Peyer's patch (tissue), 4 donors: ENCODE data around the gene BAIAP2L2. TPM values are rescaled to one million over a fixed set of nuclear protein-coding genes. Genes with fewer than 3 reads are reported as not detected.

Source experiments
- DNase-seq, 3 donors: peaks; one replicate each; pipeline ENCODE4 v3.0.0-alpha.2; 2017 to 2019
- H3K27ac ChIP-seq, 4 donors: fragments of 200-600 bp; sonication (generic); one replicate each; pipeline ENCODE4 v1.5.1; 2016 to 2019
- H3K27me3 ChIP-seq, 2 donors: fragments of 200-600 bp; sonication (generic); one replicate each; pipeline ENCODE4 v1.5.1; 2019
- H3K36me3 ChIP-seq, 3 donors: fragments of 200-600 bp; sonication (generic); one replicate each; pipeline ENCODE4 v1.5.1; 2016 to 2019
- H3K4me1 ChIP-seq, 4 donors: fragments of 200-600 bp; sonication (generic); one replicate each; pipeline ENCODE4 v1.5.1; 2016 to 2019
- H3K4me3 ChIP-seq, 4 donors: fragments of 200-600 bp; sonication (generic); 1 replicate in 3 of 4; 2 replicates in 1 of 4; pipeline ENCODE4 v1.5.1; 2016 to 2019; ENCODE audit warnings: mild to moderate bottlenecking in 1 of 4
- H3K9me3 ChIP-seq, 4 donors: fragments of 200-600 bp; sonication (generic); one replicate each; pipeline ENCODE4 v1.5.1; 2016 to 2019; ENCODE audit warnings: mild to moderate bottlenecking in 1 of 4
- POLR2A ChIP-seq, 2 donors: fragments of 450-650 bp; IDR thresholded peaks; one replicate each; pipeline ENCODE4 v1.5.1; 2017; ENCODE audit warnings: antibody characterized with exemption in 2 of 2, mild to moderate bottlenecking in 2 of 2, moderate library complexity in 2 of 2
- total RNA-seq, 4 donors: library from RNA; depleted of rRNA; stranded (reverse); fragments of >200 nt; gene quantifications; one replicate each; pipeline ENCODE4 v1.1.0, GENCODE V29; 2016
- TF ChIP-seq, protein P1 (sequence below), 6 experiments: fragments of 450-650 bp in 4 of 6; fragments of 200-600 bp in 2 of 6; sonication (generic) in 1 of 6; IDR thresholded peaks; one replicate each; pipeline ENCODE4 v1.5.1; 2017 to 2019; ENCODE audit warnings: antibody characterized with exemption in 6 of 6, mild to moderate bottlenecking in 3 of 6, moderate library complexity in 1 of 6

The BAIAP2L2 gene
- total RNA-seq, 4 donors from 2014 or later = 83.3 to 421 (median 306) TPM

DNA sequence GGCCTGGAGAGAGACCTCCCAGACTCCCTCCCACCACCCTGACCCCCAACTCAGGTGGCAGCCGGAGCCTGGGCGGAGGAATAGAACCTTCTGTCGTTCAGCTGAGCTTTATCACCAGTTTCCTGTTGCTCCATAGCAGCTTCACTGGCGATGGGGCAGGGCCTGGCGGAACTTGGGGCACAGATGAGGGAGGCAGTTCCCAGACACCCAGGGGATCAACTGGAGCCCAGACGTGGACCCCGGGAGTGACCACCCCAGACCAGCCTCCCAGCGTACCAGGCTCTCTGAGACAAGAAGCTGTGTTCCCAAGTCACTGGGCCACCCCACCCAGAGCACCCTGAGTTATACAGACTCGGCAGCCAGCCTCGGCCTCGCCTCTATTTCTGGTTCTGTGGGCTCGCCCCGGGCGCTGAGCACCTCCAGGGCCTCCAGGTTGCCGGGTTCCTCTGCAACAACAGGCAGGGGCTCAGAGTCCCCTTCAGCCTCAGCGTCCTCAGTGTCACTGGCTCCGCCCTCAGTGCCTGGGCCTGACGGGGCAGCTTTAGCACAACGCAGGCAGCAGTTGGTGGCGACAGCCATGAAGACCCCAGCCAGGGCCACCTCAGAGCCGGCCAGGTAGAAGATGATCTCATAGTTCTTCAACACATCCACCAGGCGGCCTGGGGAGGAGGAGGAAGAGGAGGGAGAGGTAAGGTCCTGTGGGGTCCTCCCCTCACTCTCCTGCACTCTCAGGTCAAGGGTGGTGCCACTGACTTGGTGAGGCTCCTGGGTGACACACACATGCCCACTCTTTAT lies 32.2 kb downstream of the BAIAP2L2 start:
- TF ChIP-seq, protein P1, sequence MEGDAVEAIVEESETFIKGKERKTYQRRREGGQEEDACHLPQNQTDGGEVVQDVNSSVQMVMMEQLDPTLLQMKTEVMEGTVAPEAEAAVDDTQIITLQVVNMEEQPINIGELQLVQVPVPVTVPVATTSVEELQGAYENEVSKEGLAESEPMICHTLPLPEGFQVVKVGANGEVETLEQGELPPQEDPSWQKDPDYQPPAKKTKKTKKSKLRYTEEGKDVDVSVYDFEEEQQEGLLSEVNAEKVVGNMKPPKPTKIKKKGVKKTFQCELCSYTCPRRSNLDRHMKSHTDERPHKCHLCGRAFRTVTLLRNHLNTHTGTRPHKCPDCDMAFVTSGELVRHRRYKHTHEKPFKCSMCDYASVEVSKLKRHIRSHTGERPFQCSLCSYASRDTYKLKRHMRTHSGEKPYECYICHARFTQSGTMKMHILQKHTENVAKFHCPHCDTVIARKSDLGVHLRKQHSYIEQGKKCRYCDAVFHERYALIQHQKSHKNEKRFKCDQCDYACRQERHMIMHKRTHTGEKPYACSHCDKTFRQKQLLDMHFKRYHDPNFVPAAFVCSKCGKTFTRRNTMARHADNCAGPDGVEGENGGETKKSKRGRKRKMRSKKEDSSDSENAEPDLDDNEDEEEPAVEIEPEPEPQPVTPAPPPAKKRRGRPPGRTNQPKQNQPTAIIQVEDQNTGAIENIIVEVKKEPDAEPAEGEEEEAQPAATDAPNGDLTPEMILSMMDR (IDR thresholded peaks at IDR 0.05) = no peak
- TF ChIP-seq POLR2A (IDR thresholded peaks at IDR 0.05) = no peak
- DNase-seq = no peak
- Histone ChIP-seq H3K4me3 (no peak overlapping the region), H3K36me3 (peaks cover 0 to 23% (median 0%) of the 10 kb centered on the region in 3 donors), H3K9me3 (no peaks in the 10 kb centered on the region), H3K4me1 (peaks cover 0 to 25% (median 10%) of the 10 kb centered on the region in 4 donors), H3K27me3 (peaks cover 0 to 14% of the 10 kb centered on the region in 2 donors), H3K27ac (no peak overlapping the region)

DNA sequence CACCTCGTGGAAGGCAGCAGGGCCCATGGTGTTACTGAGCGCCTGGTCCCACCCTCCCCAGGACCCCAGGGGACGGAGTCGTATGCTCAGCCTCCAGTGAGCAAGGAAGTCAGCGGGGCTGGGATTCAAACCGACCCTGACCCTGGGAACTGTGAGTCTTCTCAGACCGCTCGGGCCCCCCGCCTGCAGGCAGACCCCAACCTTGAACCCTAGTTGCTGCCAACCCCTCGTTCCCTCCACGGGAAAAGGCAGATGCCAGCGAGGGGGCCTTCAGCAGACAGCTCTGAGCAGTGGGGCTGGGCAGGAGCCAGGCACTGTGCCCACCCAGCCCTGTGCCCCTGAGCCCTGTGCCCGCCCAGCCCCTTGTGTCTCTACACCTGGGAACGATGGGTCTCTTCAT lies 32.9 kb downstream of the BAIAP2L2 start:
- no peak for DNase-seq
- H3K36me3 ChIP-seq = peaks cover 0 to 29% (median 0%) of the 10 kb centered on the region in 3 donors
- no peak overlapping the region for H3K4me3 ChIP-seq
- H3K27me3 ChIP-seq = peaks cover 0 to 12% of the 10 kb centered on the region in 2 donors
- no peak overlapping the region for H3K27ac ChIP-seq
- peaks cover 0 to 20% (median 10%) of the 10 kb centered on the region in 4 donors for H3K4me1 ChIP-seq
- TF ChIP-seq POLR2A (IDR thresholded peaks at IDR 0.05) = no peak
- TF ChIP-seq, protein P1 (IDR thresholded peaks at IDR 0.05) = no peak
- no peaks in the 10 kb centered on the region for H3K9me3 ChIP-seq

DNA sequence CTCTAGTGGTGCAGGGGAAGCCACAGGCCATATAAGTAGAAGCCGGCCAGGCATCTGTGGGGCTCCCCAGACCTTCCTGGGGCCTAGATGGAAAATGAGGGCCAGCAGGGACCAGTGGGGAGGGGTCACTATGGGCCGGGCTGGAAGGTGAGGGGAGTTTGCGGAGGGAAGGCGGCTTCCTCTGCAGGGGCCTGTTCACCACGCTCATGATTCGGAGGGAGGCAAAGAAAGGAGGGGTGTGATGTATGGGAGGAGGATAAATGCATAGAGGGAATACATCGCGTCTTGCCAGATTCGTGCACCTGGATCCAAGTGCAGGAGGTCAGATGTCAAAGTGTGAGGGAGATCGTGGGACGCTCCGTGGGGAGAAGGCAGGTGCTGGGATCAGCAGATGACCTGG lies 33.4 kb downstream of the BAIAP2L2 start:
- no peak for TF ChIP-seq POLR2A (IDR thresholded peaks at IDR 0.05)
- TF ChIP-seq, protein P1 (IDR thresholded peaks at IDR 0.05) = no peak
- H3K27me3 ChIP-seq = peaks cover 0 to 8% of the 10 kb centered on the region in 2 donors
- H3K27ac ChIP-seq = no peak overlapping the region
- DNase-seq = no peak
- no peaks in the 10 kb centered on the region for H3K9me3 ChIP-seq
- peaks cover 0 to 34% (median 0%) of the 10 kb centered on the region in 3 donors for H3K36me3 ChIP-seq
- no peak overlapping the region for H3K4me3 ChIP-seq
- H3K4me1 ChIP-seq = peaks cover 0 to 15% (median 8%) of the 10 kb centered on the region in 4 donors

DNA sequence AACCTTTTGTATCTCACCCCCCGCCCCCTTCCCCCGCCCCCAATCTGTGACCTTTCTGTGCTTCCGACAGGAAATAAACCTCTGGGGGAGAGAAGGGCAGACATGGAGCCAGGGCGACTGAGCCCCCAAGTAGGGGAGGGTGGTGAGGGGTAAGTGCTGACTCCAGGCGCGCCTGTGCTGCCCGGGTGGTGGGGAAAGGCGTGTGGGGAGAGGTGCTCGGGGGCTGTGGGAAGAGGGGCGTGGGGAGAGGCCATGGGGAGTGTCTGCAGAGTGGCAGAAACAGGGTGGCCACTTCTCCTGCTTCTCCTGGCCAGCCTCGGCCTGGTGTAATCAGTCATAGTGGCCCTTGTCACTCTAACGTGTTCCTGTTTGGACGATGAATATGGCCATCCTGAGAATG lies 34.5 kb downstream of the BAIAP2L2 start:
- Histone ChIP-seq H3K4me1 (peaks cover 0 to 4% (median 1%) of the 10 kb centered on the region in 4 donors), H3K27me3 (no peaks in the 10 kb centered on the region), H3K9me3 (no peaks in the 10 kb centered on the region), H3K27ac (no peak overlapping the region), H3K4me3 (no peak overlapping the region), H3K36me3 (peaks cover 0 to 45% (median 0%) of the 10 kb centered on the region in 3 donors)
- no peak for DNase-seq
- TF ChIP-seq, protein P1 (IDR thresholded peaks at IDR 0.05) = no peak
- TF ChIP-seq POLR2A (IDR thresholded peaks at IDR 0.05) = no peak

DNA sequence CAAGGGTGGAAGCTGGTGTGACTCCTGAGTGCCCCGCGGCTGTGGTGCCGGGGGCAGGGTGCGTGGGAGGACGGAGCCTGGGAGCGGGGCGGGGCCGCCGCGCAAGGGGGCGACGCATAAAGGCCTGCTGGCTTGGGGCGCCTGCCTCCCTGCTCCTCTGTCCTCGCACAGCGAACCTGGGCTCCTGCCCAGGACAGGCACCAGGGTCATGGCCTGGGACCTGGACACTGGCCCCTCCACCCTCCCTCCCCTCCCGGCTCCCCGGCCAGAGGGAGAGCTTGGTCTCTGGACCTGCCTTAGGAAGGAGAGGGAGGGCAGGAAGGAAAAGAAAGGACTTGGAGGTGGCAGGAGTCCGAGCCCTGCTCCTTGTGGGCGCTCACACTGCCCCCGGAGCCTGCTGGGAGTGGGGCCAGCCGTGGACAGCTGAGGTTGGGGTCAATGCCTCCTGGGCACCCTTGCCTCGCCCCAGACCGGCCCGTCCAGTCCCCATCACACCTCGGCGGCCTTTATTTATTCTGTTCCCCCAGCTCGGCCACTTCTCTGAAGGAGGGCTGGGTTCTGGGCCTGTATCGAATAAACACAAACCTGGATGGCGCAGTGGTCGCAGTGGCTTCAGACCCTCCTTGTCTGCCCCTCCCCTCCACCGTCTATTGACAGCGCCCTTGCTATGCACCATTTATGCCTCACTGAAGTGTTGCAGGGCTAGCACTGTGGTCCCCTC lies 35.2 kb downstream of the BAIAP2L2 start:
- no peaks in the 10 kb centered on the region for H3K4me1 ChIP-seq
- H3K36me3 ChIP-seq = peaks cover 0 to 51% (median 0%) of the 10 kb centered on the region in 3 donors
- DNase-seq = no peak
- no peak overlapping the region for H3K4me3 ChIP-seq
- TF ChIP-seq, protein P1 (IDR thresholded peaks at IDR 0.05) = no peak
- no peak for TF ChIP-seq POLR2A (IDR thresholded peaks at IDR 0.05)
- no peaks in the 10 kb centered on the region for H3K9me3 ChIP-seq
- H3K27me3 ChIP-seq = no peaks in the 10 kb centered on the region
- H3K27ac ChIP-seq = no peak overlapping the region
